Gastrocnemius medialis (tissue), 4 donors: Measurements from ENCODE around the gene OS9. TPM values are rescaled to one million over a fixed set of nuclear protein-coding genes. Genes with fewer than 3 reads are reported as not detected.

Experiments
- ATAC-seq, 2 donors: fragments of 150-250 bp; one replicate each; pipeline ENCODE4 v1.9.1; 2016
- DNase-seq, 2 donors: peaks; one replicate each; pipeline ENCODE4 v3.0.0-alpha.2; 2019
- H3K27ac ChIP-seq, 4 donors: fragments of 200-600 bp; sonication (generic); 1 replicate in 1 of 4; 2 replicates in 3 of 4; pipeline ENCODE4 v1.5.1; 2016 to 2018; ENCODE audit warnings: mild to moderate bottlenecking in 2 of 4, moderate library complexity in 1 of 4
- H3K27me3 ChIP-seq, 3 donors: fragments of 200-600 bp; sonication (generic) in 2 of 3; 1 replicate in 1 of 3; 2 replicates in 2 of 3; pipeline versions ENCODE4 v1.5.1 to v1.6.0; 2016 to 2019; ENCODE audit warnings: mild to moderate bottlenecking in 1 of 3, moderate library complexity in 1 of 3
- H3K36me3 ChIP-seq, 2 donors: fragments of 200-600 bp; sonication (generic) in 1 of 2; one replicate each; pipeline ENCODE4 v1.5.1; 2017 to 2018
- H3K4me1 ChIP-seq, 2 donors: fragments of 200-600 bp; sonication (generic) in 1 of 2; one replicate each; pipeline ENCODE4 v1.5.1; 2016 to 2017; ENCODE audit warnings: mild to moderate bottlenecking in 2 of 2
- H3K4me3 ChIP-seq, 4 donors: fragments of 200-600 bp; sonication (generic) in 3 of 4; 1 replicate in 1 of 4; 2 replicates in 3 of 4; pipeline ENCODE4 v1.5.1; 2016 to 2019; ENCODE audit warnings: mild to moderate bottlenecking in 2 of 4
- H3K9me3 ChIP-seq, 3 donors: fragments of 200-600 bp; sonication (generic) in 2 of 3; 1 replicate in 1 of 3; 2 replicates in 2 of 3; pipeline ENCODE4 v1.5.1; 2016 to 2019
- CTCF ChIP-seq, 5 experiments: fragments of 450-650 bp in 3 of 5; fragments of 200-600 bp in 2 of 5; sonication (generic) in 2 of 5; IDR thresholded peaks in 4 of 5; conservative IDR thresholded peaks in 1 of 5; 1 replicate in 4 of 5; 2 replicates in 1 of 5; pipeline ENCODE4 v1.5.1; 2016 to 2019; ENCODE audit warnings: antibody characterized with exemption in 5 of 5, mild to moderate bottlenecking in 3 of 5, moderate library complexity in 3 of 5
- POLR2A ChIP-seq, 2 donors: fragments of 450-650 bp; IDR thresholded peaks; one replicate each; pipeline ENCODE4 v1.6.1; 2017; ENCODE audit warnings: antibody characterized with exemption in 2 of 2, mild to moderate bottlenecking in 2 of 2, moderate library complexity in 2 of 2
- in situ Hi-C, 4 donors: fragments of 200-750 bp; cut with MboI; loops; one replicate each; pipeline versions ENCODE4 v1.15.0 to v1.8.0; 2017; ENCODE audit warnings: low sequenced_read_pairs in 4 of 4
- intact Hi-C: fragments of 100-400 bp; cut with DNase I; formaldehyde crosslinking; loops from one replicate; pipeline ENCODE4 v1.15.1; 2023; ENCODE audit warnings: low total_unique reads
- total RNA-seq, 4 donors: library from RNA; depleted of rRNA; stranded (reverse); fragments of >200 nt; gene quantifications; one replicate each; pipeline versions ENCODE4 v1.1.0 to v1.2.3, GENCODE V29; 2016

The OS9 gene
- total RNA-seq, 4 donors from 2014 or later = 77.0 to 152 (median 106) TPM

- Histone ChIP-seq H3K9me3 (no peaks in the 10 kb centered on the region), H3K4me1 (peaks cover 17 to 19% of the 10 kb centered on the region in 2 donors), H3K4me3 (peak overlapping the region in 1 of 4 donors; percentile 29), H3K27ac (peak overlapping the region; percentile 31 to 93 (median 58)), H3K36me3 (peaks cover 0 to 8% of the 10 kb centered on the region in 2 donors), H3K27me3 (peaks cover 26 to 34% (median 30%) of the 10 kb centered on the region in 3 donors)
- DNase-seq (no peak), ATAC-seq (no peak)
- in situ Hi-C loops (no loop called here), intact Hi-C loops (no loop called here)
- TF ChIP-seq CTCF (IDR thresholded peaks at IDR 0.05 in 4 of 5, conservative IDR thresholded peaks at IDR 0.05 in 1 of 5) (no peak), POLR2A (IDR thresholded peaks at IDR 0.05) (no peak)
Observed at GRCh38 chr12:57741844-57742738, 48.2 kb downstream of the OS9 start.

- intact Hi-C loops = loop anchor here (2.0 kb wide), 1 partner anchor 221 kb away; the partner anchor contains the start of gene MBD6
- peaks cover 9 to 18% (median 15%) of the 10 kb centered on the region in 3 donors for H3K27me3 ChIP-seq
- H3K4me1 ChIP-seq = peaks cover 10 to 12% of the 10 kb centered on the region in 2 donors
- DNase-seq (no peak), ATAC-seq (no peak)
- H3K36me3 ChIP-seq = peaks cover 0 to 25% of the 10 kb centered on the region in 2 donors
- in situ Hi-C loops = no loop called here
- TF ChIP-seq CTCF (IDR thresholded peaks at IDR 0.05 in 4 of 5, conservative IDR thresholded peaks at IDR 0.05 in 1 of 5) = no peak
- no peak for TF ChIP-seq POLR2A (IDR thresholded peaks at IDR 0.05)
- H3K4me3 ChIP-seq = peak overlapping the region in 1 of 4 donors; percentile 81
- peak overlapping the region; percentile 93 to 99 (median 98) for H3K27ac ChIP-seq
- H3K9me3 ChIP-seq = no peaks in the 10 kb centered on the region
Observed at GRCh38 chr12:57743769-57744168, 49.8 kb downstream of the OS9 start.

- peaks cover 4 to 12% (median 10%) of the 10 kb centered on the region in 3 donors for H3K27me3 ChIP-seq
- in situ Hi-C loops (no loop called here), intact Hi-C loops (loop anchor here (2.0 kb wide), 1 partner anchor 221 kb away; the partner anchor contains the start of gene MBD6)
- H3K4me1 ChIP-seq = peaks cover 6 to 12% of the 10 kb centered on the region in 2 donors
- TF ChIP-seq POLR2A (IDR thresholded peaks at IDR 0.05) (no peak), CTCF (IDR thresholded peaks at IDR 0.05 in 4 of 5, conservative IDR thresholded peaks at IDR 0.05 in 1 of 5) (no peak)
- H3K27ac ChIP-seq = peak overlapping the region; percentile 93 to 99 (median 98)
- peak overlapping the region; percentile 81 to 96 (median 94) for H3K4me3 ChIP-seq
- peak in 1 of 2 donors; percentile 68 for DNase-seq
- peak; percentile 7 to 66 for ATAC-seq
- H3K36me3 ChIP-seq = peaks cover 0 to 30% of the 10 kb centered on the region in 2 donors
- no peaks in the 10 kb centered on the region for H3K9me3 ChIP-seq
Observed at GRCh38 chr12:57744194-57744776, 50.4 kb downstream of the OS9 start.

GRCh38 chr12:57744777-57745484 lies 51.0 kb downstream of the OS9 start, which contains the start of gene TSPAN31:
Gene TSPAN31, plus strand, starts transcription at chr12:57745039. Its CDS starts 116 bp downstream, at chr12:57745155.
- intact Hi-C loops (loop anchor here (2.0 to 5.0 kb wide), 2 partner anchors 37 to 222 kb away; partner anchors contain the start of genes MBD6 and TSFM), in situ Hi-C loops (no loop called here)
- Histone ChIP-seq H3K27me3 (peaks cover 0 to 6% (median 3%) of the 10 kb centered on the region in 3 donors), H3K9me3 (no peaks in the 10 kb centered on the region), H3K27ac (peak within 1 kb of the TSS; percentile 93 to 99 (median 98)), H3K4me1 (peaks cover 6 to 12% of the 10 kb centered on the region in 2 donors), H3K4me3 (peak within 1 kb of the TSS; percentile 81 to 96 (median 94)), H3K36me3 (peaks cover 0 to 37% of the 10 kb centered on the region in 2 donors)
- DNase-seq (peak; percentile 96 to 97), ATAC-seq (peak; percentile 97 to 98)
- TF ChIP-seq POLR2A (IDR thresholded peaks at IDR 0.05) = peak; percentile 49 to 65
- peak in 1 of 5 experiments; percentile 11 for TF ChIP-seq CTCF (IDR thresholded peaks at IDR 0.05 in 4 of 5, conservative IDR thresholded peaks at IDR 0.05 in 1 of 5)
